ENCODE results near the gene GP1BA. TPM values are rescaled to one million over a fixed set of nuclear protein-coding genes. Genes with fewer than 3 reads are reported as not detected.
"Not testable (repeated sequence)": the region's sequence is repeated elsewhere in the genome, so short reads cannot be mapped to it uniquely, and the experiment has no call there.

GP1BA gene
- total RNA-seq, 2 experiments from 2014 or later = not detected

DNA sequence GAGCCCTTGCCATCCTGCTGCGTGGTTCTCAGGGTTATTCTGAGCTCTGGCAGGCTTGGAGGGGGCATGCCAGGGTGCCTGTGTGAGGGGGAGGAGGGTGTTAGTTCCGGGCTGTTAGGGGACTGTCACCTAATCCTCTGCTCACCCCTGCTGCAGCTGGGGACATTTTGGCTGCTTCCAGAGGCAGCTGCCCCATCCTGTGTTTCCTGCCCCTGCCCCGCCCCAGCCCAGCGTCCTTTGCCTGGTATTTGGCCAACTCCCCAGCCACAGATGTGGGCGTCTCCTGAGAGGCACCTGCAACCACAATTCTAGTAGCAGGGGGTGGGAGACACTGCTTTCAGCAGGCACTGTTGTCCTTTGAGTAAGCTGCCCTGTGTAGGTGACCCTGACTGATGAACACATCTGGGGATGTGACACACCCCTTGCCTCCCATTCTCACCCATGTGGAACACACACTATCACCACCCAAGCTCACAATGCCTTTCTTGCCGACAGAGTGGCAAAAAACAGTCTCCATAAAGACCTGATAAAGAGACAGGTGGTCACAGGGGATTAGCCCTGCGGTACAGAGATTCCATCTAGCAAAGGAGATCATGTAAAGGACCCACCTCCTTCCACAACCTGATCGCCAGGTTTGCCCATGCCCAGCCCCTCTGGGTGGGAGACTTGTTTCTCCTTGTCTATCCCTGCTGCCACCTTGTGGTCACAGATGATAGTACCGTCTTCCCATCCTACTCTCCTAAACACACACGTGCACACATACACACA is 28.8 kb upstream of the GP1BA start, which contains the start of gene CHRNE:
Gene CHRNE (minus strand): TSS at position 48 of the 768 bp plus-strand sequence. CDS start 35 bp downstream, at position 13.
- intact Hi-C loops (cut with micrococcal nuclease) = loop anchor here (10.0 kb wide), 1 partner anchor 162 kb away; no protein-coding TSS in a partner anchor
- DNase-seq (peak; percentile 91), ATAC-seq (peak; percentile 52)
- H3K9me3 Mint-ChIP-seq = no peaks in the 10 kb centered on the region
- ChIA-PET POLR2A (interaction anchor here (0.6 to 5.8 kb wide), 5 partner anchors 21 to 208 kb away, joined by 3 to 41 read pairs (median 5); partner anchors contain the start of genes PFN1, RNF167 and SLC25A11), CTCF (interaction anchor here (0.6 to 2.4 kb wide), 22 partner anchors 11 to 293 kb away, joined by 3 to 19 read pairs (median 4); partner anchors contain the start of genes PSMB6, RNF167, SLC25A11 and SPAG7)
- H3K27ac Mint-ChIP-seq = peak within 1 kb of the TSS; percentile 75
- H3K27me3 Mint-ChIP-seq = no peaks in the 10 kb centered on the region
- H3K4me1 Mint-ChIP-seq (ENCODE audit: low read depth) = peaks cover 34% of the 10 kb centered on the region
- TF ChIP-seq, protein P1, sequence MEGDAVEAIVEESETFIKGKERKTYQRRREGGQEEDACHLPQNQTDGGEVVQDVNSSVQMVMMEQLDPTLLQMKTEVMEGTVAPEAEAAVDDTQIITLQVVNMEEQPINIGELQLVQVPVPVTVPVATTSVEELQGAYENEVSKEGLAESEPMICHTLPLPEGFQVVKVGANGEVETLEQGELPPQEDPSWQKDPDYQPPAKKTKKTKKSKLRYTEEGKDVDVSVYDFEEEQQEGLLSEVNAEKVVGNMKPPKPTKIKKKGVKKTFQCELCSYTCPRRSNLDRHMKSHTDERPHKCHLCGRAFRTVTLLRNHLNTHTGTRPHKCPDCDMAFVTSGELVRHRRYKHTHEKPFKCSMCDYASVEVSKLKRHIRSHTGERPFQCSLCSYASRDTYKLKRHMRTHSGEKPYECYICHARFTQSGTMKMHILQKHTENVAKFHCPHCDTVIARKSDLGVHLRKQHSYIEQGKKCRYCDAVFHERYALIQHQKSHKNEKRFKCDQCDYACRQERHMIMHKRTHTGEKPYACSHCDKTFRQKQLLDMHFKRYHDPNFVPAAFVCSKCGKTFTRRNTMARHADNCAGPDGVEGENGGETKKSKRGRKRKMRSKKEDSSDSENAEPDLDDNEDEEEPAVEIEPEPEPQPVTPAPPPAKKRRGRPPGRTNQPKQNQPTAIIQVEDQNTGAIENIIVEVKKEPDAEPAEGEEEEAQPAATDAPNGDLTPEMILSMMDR (IDR thresholded peaks at IDR 0.05) = peak; percentile 95
- H3K4me3 Mint-ChIP-seq = peak within 1 kb of the TSS; percentile 34
- peaks cover 14% of the 10 kb centered on the region for H3K36me3 Mint-ChIP-seq (ENCODE audit: low read depth)

DNA sequence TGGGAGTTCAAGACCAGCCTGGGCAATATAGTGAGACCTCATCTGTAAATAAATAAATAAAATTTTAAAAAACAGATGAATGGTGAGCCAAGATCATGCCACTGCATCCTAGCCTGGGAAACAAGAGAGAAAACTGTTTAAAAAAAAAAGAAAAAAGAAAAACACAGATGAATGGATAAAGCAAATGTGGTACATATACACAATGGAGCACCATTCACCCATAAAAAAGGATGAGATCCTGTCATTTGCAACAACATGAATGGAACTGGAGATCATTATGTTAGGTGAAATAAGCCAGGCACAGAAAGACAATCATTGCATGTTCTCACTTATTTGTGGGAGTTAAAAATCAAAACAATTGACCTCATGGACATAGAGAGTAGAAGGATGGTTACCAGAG is 25.4 kb upstream of the GP1BA start:
- peaks cover 27% of the 10 kb centered on the region for H3K4me1 Mint-ChIP-seq (ENCODE audit: low read depth)
- H3K27me3 Mint-ChIP-seq; H3K4me3 Mint-ChIP-seq; H3K36me3 Mint-ChIP-seq (ENCODE audit: low read depth); H3K27ac Mint-ChIP-seq; ATAC-seq; H3K9me3 Mint-ChIP-seq; POLR2A ChIA-PET; CTCF ChIA-PET; DNase-seq: not testable (repeated sequence)
- intact Hi-C loops (cut with micrococcal nuclease) = loop anchor here (10.0 kb wide), 1 partner anchor 158 kb away; no protein-coding TSS in a partner anchor

DNA sequence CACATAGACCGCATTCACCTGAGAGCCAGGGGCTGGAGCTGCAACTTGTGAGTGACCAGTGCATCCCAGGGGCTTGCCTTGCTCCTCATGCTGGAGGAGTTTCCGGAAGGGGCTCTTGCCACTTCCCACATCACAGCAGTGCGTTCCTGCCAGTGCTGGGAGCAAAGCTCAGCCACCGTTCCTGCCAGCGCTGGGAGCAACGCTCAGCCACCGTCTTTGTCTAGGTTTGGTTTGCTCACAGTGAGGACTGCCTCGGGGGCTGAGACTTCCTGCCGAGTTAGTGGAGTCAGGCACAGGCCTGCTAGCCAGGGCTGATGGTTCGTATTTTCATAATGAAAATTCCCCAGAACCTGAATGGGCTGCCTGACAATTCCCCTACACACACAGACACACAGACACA is 23.8 kb upstream of the GP1BA start:
- ChIA-PET CTCF (interaction anchor here (0.6 to 2.6 kb wide), 27 partner anchors 9 to 283 kb away, joined by 3 to 24 read pairs (median 5); partner anchors contain the start of genes C17orf107, ENO3, RNF167 and SLC25A11), POLR2A (interaction anchor here (0.8 to 2.7 kb wide), 7 partner anchors 7 to 58 kb away, joined by 3 to 7 read pairs (median 3); partner anchors contain the start of genes C17orf107 and ENO3)
- intact Hi-C loops (cut with micrococcal nuclease) = loop anchor here (10.0 kb wide), 1 partner anchor 156 kb away; no protein-coding TSS in a partner anchor
- DNase-seq (peak; percentile 31), ATAC-seq (peak; percentile 11)
- no peak overlapping the region for H3K27ac Mint-ChIP-seq
- no peaks in the 10 kb centered on the region for H3K9me3 Mint-ChIP-seq
- no peaks in the 10 kb centered on the region for H3K36me3 Mint-ChIP-seq (ENCODE audit: low read depth)
- H3K4me3 Mint-ChIP-seq = no peak overlapping the region
- H3K4me1 Mint-ChIP-seq (ENCODE audit: low read depth) = peaks cover 12% of the 10 kb centered on the region
- H3K27me3 Mint-ChIP-seq = no peaks in the 10 kb centered on the region
- TF ChIP-seq, protein P1 (IDR thresholded peaks at IDR 0.05) = no peak

- TF ChIP-seq, protein P1 (IDR thresholded peaks at IDR 0.05) = peak; percentile 80
- ATAC-seq (peak; percentile 98), DNase-seq (peak; percentile 88)
- H3K36me3 Mint-ChIP-seq (ENCODE audit: low read depth) = no peaks in the 10 kb centered on the region
- no peak overlapping the region for H3K4me3 Mint-ChIP-seq
- no peak overlapping the region for H3K27ac Mint-ChIP-seq
- no peaks in the 10 kb centered on the region for H3K9me3 Mint-ChIP-seq
- ChIA-PET POLR2A (interaction anchor here (0.7 to 2.7 kb wide), 9 partner anchors 8 to 205 kb away, joined by 3 to 7 read pairs (median 3); partner anchors contain the start of genes C17orf107, ENO3, PELP1 and RNF167), CTCF (interaction anchor here (0.6 to 2.6 kb wide), 34 partner anchors 9 to 283 kb away, joined by 3 to 24 read pairs (median 4); partner anchors contain the start of genes C17orf107, ENO3, RNF167 and SLC25A11)
- peaks cover 8% of the 10 kb centered on the region for H3K4me1 Mint-ChIP-seq (ENCODE audit: low read depth)
- intact Hi-C loops (cut with micrococcal nuclease) = loop anchor here (10.0 kb wide), 1 partner anchor 156 kb away; no protein-coding TSS in a partner anchor
- no peaks in the 10 kb centered on the region for H3K27me3 Mint-ChIP-seq
Measured at GRCh38 chr17:4908711-4909496, 23.2 kb upstream of the GP1BA start.

DNA sequence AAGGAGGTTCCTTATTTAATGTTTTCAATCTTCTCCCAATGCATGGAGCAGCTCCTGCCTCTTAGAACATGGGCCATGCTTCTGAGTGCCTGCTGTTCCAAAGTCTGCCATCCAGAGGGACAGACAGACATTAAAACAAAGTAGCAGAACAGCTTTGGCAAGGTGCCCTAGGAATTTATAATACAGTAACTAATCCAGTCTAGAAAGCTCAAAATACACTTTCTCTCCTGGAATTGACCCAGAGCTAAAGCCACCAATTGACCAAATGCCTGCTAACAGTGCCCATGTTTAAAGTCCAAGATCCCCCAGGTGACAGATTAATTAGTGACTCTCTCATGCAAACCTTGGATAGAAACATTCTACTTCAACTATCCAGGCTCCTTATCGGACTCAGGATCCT is 18.1 kb upstream of the GP1BA start:
- H3K27me3 Mint-ChIP-seq = no peaks in the 10 kb centered on the region
- POLR2A ChIA-PET = interaction anchor here (0.8 kb wide), 1 partner anchor 74 kb away, joined by 3 read pairs; the partner anchor contains the start of gene CAMTA2
- H3K4me3 Mint-ChIP-seq = no peak overlapping the region
- ATAC-seq (no peak), DNase-seq (no peak)
- H3K27ac Mint-ChIP-seq = no peak overlapping the region
- TF ChIP-seq, protein P1 (IDR thresholded peaks at IDR 0.05) = no peak
- intact Hi-C loops (cut with micrococcal nuclease) = no loop called here
- no peaks in the 10 kb centered on the region for H3K36me3 Mint-ChIP-seq (ENCODE audit: low read depth)
- CTCF ChIA-PET = interaction anchor here (1.5 to 3.2 kb wide), 4 partner anchors 11 to 204 kb away, joined by 3 to 19 read pairs (median 5); partner anchors contain the start of genes ARRB2 and CHRNE
- H3K9me3 Mint-ChIP-seq = no peaks in the 10 kb centered on the region
- H3K4me1 Mint-ChIP-seq (ENCODE audit: low read depth) = no peaks in the 10 kb centered on the region

- H3K27me3 Mint-ChIP-seq; H3K4me1 Mint-ChIP-seq (ENCODE audit: low read depth); intact Hi-C loops (cut with micrococcal nuclease); H3K36me3 Mint-ChIP-seq (ENCODE audit: low read depth); H3K27ac Mint-ChIP-seq; ATAC-seq; DNase-seq; H3K4me3 Mint-ChIP-seq; H3K9me3 Mint-ChIP-seq: not testable (repeated sequence)
- POLR2A ChIA-PET = interaction anchor here (0.8 kb wide), 1 partner anchor 73 kb away, joined by 3 read pairs; the partner anchor contains the start of gene CAMTA2
- CTCF ChIA-PET = interaction anchor here (1.5 to 3.2 kb wide), 3 partner anchors 11 to 204 kb away, joined by 3 to 19 read pairs (median 4); partner anchors contain the start of genes ARRB2 and CHRNE
Measured at GRCh38 chr17:4914551-4914950, 17.5 kb upstream of the GP1BA start.

Data from activated CD8-positive, alpha-beta T cell treated with anti-CD3 and anti-CD28 coated beads for 36 hours (primary cell).